ENCODE results near the gene SCUBE3. TPM values are rescaled to one million over a fixed set of nuclear protein-coding genes. Genes with fewer than 3 reads are reported as not detected.

SCUBE3 gene
- total and polyA plus RNA-seq, 2 of the 13 experiments (the other 11 are each of a cell fraction or from before 2014, with no cell fraction given): not detected

GRCh38 chr6:35219683-35220326 is 6.0 kb downstream of the SCUBE3 start (continued):
- no peak for TF ChIP-seq MXD3 (CRISPR knock-in tag; IDR thresholded peaks at IDR 0.05)
- no peak for TF ChIP-seq ZNF773 (CRISPR knock-in tag; IDR thresholded peaks at IDR 0.05; ENCODE audit: borderline replicate concordance)
- no peak for TF ChIP-seq SP2 (CRISPR knock-in tag; IDR thresholded peaks at IDR 0.05)

GRCh38 chr6:35220711-35221110 is 7.0 kb downstream of the SCUBE3 start:
- Histone ChIP-seq H3K4me1 (ENCODE audit: insufficient read depth, low read length) (no peaks in the 10 kb centered on the region), H3K4me3 (replicated peaks in 1 of 3; ENCODE audit: insufficient read depth in 1 of 3, low read depth in 2 of 3, low read length in 3 of 3) (no peak overlapping the region), H3K79me2 (ENCODE audit: insufficient read depth, low read length) (no peaks in the 10 kb centered on the region), H3K27me3 (ENCODE audit: control insufficient read depth in 1 of 2, insufficient read depth in 2 of 2, low read length in 2 of 2) (peaks cover 0 to 24% of the 10 kb centered on the region in 2 experiments; a peak in 3 of 5 replicates), H3K9ac (ENCODE audit: insufficient read depth, low read depth, low read length) (no peak overlapping the region), H3K4me2 (ENCODE audit: low read depth, low read length) (no peak overlapping the region), H3K27ac (ENCODE audit: extremely low read length, insufficient read depth, low read length) (no peak overlapping the region), H2AFZ (ENCODE audit: low read length) (no peak overlapping the region), H4K20me1 (ENCODE audit: insufficient read depth, low read length) (no peaks in the 10 kb centered on the region), H3K36me3 (replicated peaks in 1 of 2; ENCODE audit: control insufficient read depth in 1 of 2, insufficient read depth in 2 of 2, low read length in 2 of 2) (no peaks in the 10 kb centered on the region), H3K9me3 (ENCODE audit: low read length) (no peaks in the 10 kb centered on the region)
- CTCF ChIA-PET (ENCODE audit: low intra/inter-chr PET ratio, low total read pairs): no interaction called here
- TF ChIP-seq NAIF1 (CRISPR knock-in tag; IDR thresholded peaks at IDR 0.05; ENCODE audit: borderline replicate concordance) (no peak), TGIF2 (CRISPR knock-in tag; IDR thresholded peaks at IDR 0.05) (no peak), ZNF704 (CRISPR knock-in tag; IDR thresholded peaks at IDR 0.05; ENCODE audit: borderline replicate concordance) (no peak), CSRNP2 (CRISPR knock-in tag; conservative IDR thresholded peaks at IDR 0.05; ENCODE audit: low read depth) (no peak), SMARCE1 (IDR thresholded peaks at IDR 0.05; ENCODE audit: borderline replicate concordance) (no peak)
- in situ Hi-C loops (cut with HindIII; ENCODE audit: extremely low pct_ligation_motif_present, low pct_unique_long_range_greater_than_20kb) (no loop called here), intact Hi-C loops (cut with micrococcal nuclease; ENCODE audit: unreplicated experiment) (no loop called here)
- ATAC-seq (no peak), DNase-seq (ENCODE audit: low spot score) (no peak), FAIRE-seq (no peak)
- no TSS peak for BruUV-seq (replicated peaks)
- POLR2A ChIA-PET: no interaction called here
- 80% methylated on average over 1 of the region's 1 CpG for WGBS (ENCODE audit: low lambda C conversion rate)
